HepG2 (cell line): ENCODE data around the gene LRRFIP2. TPM values are rescaled to one million over a fixed set of nuclear protein-coding genes. Genes with fewer than 3 reads are reported as not detected.
A peak's percentile ranks its signal among the peaks of the same experiment; 100 is the strongest.

Experiments
- ATAC-seq: fragments of 200-7000 bp; cut with Tn5 transposase; 3 replicates; pipeline ENCODE4 v1.9.1; 2020; ENCODE audit warnings: mild to moderate bottlenecking, moderate library complexity
- BruUV-seq: library from RNA; stranded (reverse); fragments of 400-500 nt; replicated peaks from 2 replicates; lab custom pipeline; 2021; lab: Mats Ljungman, UMichigan
- CTCF ChIA-PET: fragments of 300-600 bp; formaldehyde crosslinking; extraction: SDS; loops from one replicate; lab custom pipeline; 2021; ENCODE audit warnings: low total read pairs, inconsistent platforms, low intra/inter-chr PET ratio; lab: Yijun Ruan, JAX
- POLR2A ChIA-PET: fragments of 350-600 bp; sonication (Branson Sonifier 250); formaldehyde crosslinking; loops from one replicate; lab custom pipeline; 2020; ENCODE audit warnings: antibody characterized with exemption, inconsistent platforms; lab: Yijun Ruan, JAX
- DNase-seq: peaks from one replicate; pipeline ENCODE4 v3.0.0-alpha.2; 2015; ENCODE audit warnings: low spot score
- FAIRE-seq: peaks from 3 replicates; lab custom pipeline; 2011; peaks lifted over from hg19 to GRCh38; lab: Jason Lieb, UNC
- H2AFZ ChIP-seq: one replicate; pipeline ENCODE4 v1.6.1; 2011; ENCODE audit warnings: low read length, inconsistent platforms
- H3K27ac ChIP-seq: fragments of 300-600 bp; 3 replicates; pipeline ENCODE4 v1.8.0; 2011; ENCODE audit warnings: mixed run types, mild to moderate bottlenecking, mixed read lengths, low read length, inconsistent platforms; ENCODE audit not compliant: insufficient read depth; ENCODE audit errors: extremely low read length
- H3K27me3 ChIP-seq, 2 experiments: fragments of 200-600 bp in 1 of 2; 2 replicates in 1 of 2; 3 replicates in 1 of 2; pipeline versions ENCODE4 v1.6.0 to v1.8.0; 2011; ENCODE audit warnings: low read length in 2 of 2, mild to moderate bottlenecking in 2 of 2, moderate library complexity in 2 of 2, inconsistent platforms in 1 of 2; ENCODE audit not compliant: insufficient read depth in 2 of 2, control insufficient read depth in 1 of 2
- H3K36me3 ChIP-seq, 2 experiments: fragments of 200-600 bp in 1 of 2; replicated peaks in 1 of 2; 2 replicates in 1 of 2; 3 replicates in 1 of 2; pipeline versions ENCODE4 v1.5.1 to v1.8.0; 2011; ENCODE audit warnings: low read length in 2 of 2, inconsistent platforms in 1 of 2; ENCODE audit not compliant: insufficient read depth in 2 of 2, control insufficient read depth in 1 of 2
- H3K4me1 ChIP-seq: 2 replicates; pipeline ENCODE4 v1.5.1; 2012; ENCODE audit warnings: low read length, inconsistent platforms; ENCODE audit not compliant: insufficient read depth
- H3K4me2 ChIP-seq: 2 replicates; pipeline ENCODE4 v1.6.0; 2011; ENCODE audit warnings: low read depth, low read length, inconsistent platforms
- H3K4me3 ChIP-seq, 3 experiments: fragments of 200-600 bp in 1 of 3; sonication (generic), shearing (Covaris generic) in 1 of 3; replicated peaks in 1 of 3; 2 replicates each; pipeline ENCODE4 v1.5.1; 2011 to 2016; ENCODE audit warnings: low read length in 3 of 3, inconsistent platforms in 2 of 3, low read depth in 2 of 3, mild to moderate bottlenecking in 2 of 3, control low read depth in 1 of 3, mixed read lengths in 1 of 3; ENCODE audit not compliant: insufficient read depth in 1 of 3
- H3K79me2 ChIP-seq: one replicate; pipeline ENCODE4 v1.6.1; 2011; ENCODE audit warnings: low read length, inconsistent platforms; ENCODE audit not compliant: insufficient read depth
- H3K9ac ChIP-seq: 2 replicates; pipeline ENCODE4 v1.6.0; 2011; ENCODE audit warnings: mild to moderate bottlenecking, low read depth, low read length, inconsistent platforms; ENCODE audit not compliant: insufficient read depth
- H3K9me3 ChIP-seq: 2 replicates; pipeline ENCODE4 v1.5.1; 2012; ENCODE audit warnings: mild to moderate bottlenecking, low read length
- H4K20me1 ChIP-seq: 2 replicates; pipeline ENCODE4 v1.6.0; 2011; ENCODE audit warnings: inconsistent platforms, mild to moderate bottlenecking, low read length, moderate library complexity; ENCODE audit not compliant: insufficient read depth
- CENPX ChIP-seq: sonication (generic); formaldehyde crosslinking; IDR thresholded peaks from 2 replicates; pipeline ENCODE4 v1.9.0; 2021; ENCODE audit warnings: mild to moderate bottlenecking, missing genetic modification reagents, moderate library complexity
- EHMT2 ChIP-seq: fragments of 200-600 bp; sonication (generic); IDR thresholded peaks from 2 replicates; pipeline ENCODE4 v1.7.0; 2017; ENCODE audit warnings: antibody characterized with exemption, low read depth, low read length, borderline replicate concordance
- IRF2 ChIP-seq: IDR thresholded peaks from 2 replicates; pipeline ENCODE4 v1.6.1; 2018; ENCODE audit warnings: missing genetic modification reagents, missing compliant biosample characterization
- KDM5A ChIP-seq: fragments of 200-600 bp; sonication (generic); IDR thresholded peaks from 2 replicates; pipeline ENCODE4 v1.7.0; 2018; ENCODE audit warnings: antibody characterized with exemption, mild to moderate bottlenecking, low read length, borderline replicate concordance
- KLF16 ChIP-seq, 2 experiments: sonication (generic) in 1 of 2; formaldehyde crosslinking in 1 of 2; IDR thresholded peaks; 2 replicates each; pipeline versions ENCODE4 v1.6.1 to v1.8.0; 2016 to 2023; ENCODE audit warnings: missing genetic modification reagents in 2 of 2, missing compliant biosample characterization in 1 of 2
- LCORL ChIP-seq, 2 experiments: fragments of 450-650 bp in 1 of 2; sonication (generic) in 1 of 2; formaldehyde crosslinking in 1 of 2; IDR thresholded peaks; 2 replicates each; pipeline versions ENCODE4 v1.5.0 to v1.6.1; 2017 to 2020; ENCODE audit warnings: antibody characterized with exemption in 1 of 2, missing genetic modification reagents in 1 of 2
- MED1 ChIP-seq: sonication (generic); formaldehyde crosslinking; IDR thresholded peaks from 2 replicates; pipeline ENCODE4 v1.4.0; 2020; ENCODE audit warnings: missing genetic modification reagents
- MIXL1 ChIP-seq: IDR thresholded peaks from 2 replicates; pipeline ENCODE4 v1.6.1; 2016
- MXD4 ChIP-seq: IDR thresholded peaks from 2 replicates; pipeline ENCODE4 v1.6.1; 2016; ENCODE audit warnings: mild to moderate bottlenecking, missing biosample characterization, missing genetic modification reagents
- MXI1 ChIP-seq: IDR thresholded peaks from 3 replicates; pipeline ENCODE4 v1.6.1; 2012; ENCODE audit warnings: low read depth, low read length, inconsistent platforms, borderline replicate concordance
- NONO ChIP-seq, 2 experiments: fragments of 450-650 bp in 1 of 2; sonication (generic) in 1 of 2; formaldehyde crosslinking in 1 of 2; IDR thresholded peaks in 1 of 2; conservative IDR thresholded peaks in 1 of 2; 2 replicates each; pipeline versions ENCODE4 v1.6.1 to v1.8.0; 2017 to 2022; ENCODE audit warnings: mild to moderate bottlenecking in 1 of 2, missing genetic modification reagents in 1 of 2, moderate library complexity in 1 of 2
- SAP130 ChIP-seq: IDR thresholded peaks from 2 replicates; pipeline ENCODE4 v1.6.1; 2016; ENCODE audit warnings: low read depth
- SMC3 ChIP-seq: IDR thresholded peaks from 2 replicates; pipeline ENCODE4 v1.6.1; 2011; ENCODE audit warnings: low read length, improper control_type of control experiment
- SOX5 ChIP-seq: IDR thresholded peaks from 2 replicates; pipeline ENCODE4 v1.6.1; 2016; ENCODE audit warnings: borderline replicate concordance
- SOX6 ChIP-seq, 2 experiments: fragments of 450-650 bp in 1 of 2; sonication (generic) in 1 of 2; formaldehyde crosslinking in 1 of 2; IDR thresholded peaks; 2 replicates each; pipeline versions ENCODE4 v1.4.0 to v1.6.1; 2017 to 2020; ENCODE audit warnings: antibody characterized with exemption in 1 of 2, mild to moderate bottlenecking in 1 of 2, missing genetic modification reagents in 1 of 2
- TEAD3 ChIP-seq: optimal IDR thresholded peaks from 2 replicates; pipeline ENCODE3; 2016; ENCODE audit warnings: borderline replicate concordance
- ZNF460 ChIP-seq: sonication (generic); formaldehyde crosslinking; IDR thresholded peaks from 2 replicates; pipeline ENCODE4 v1.5.1; 2020; ENCODE audit warnings: missing genetic modification reagents, mild to moderate bottlenecking, borderline replicate concordance
- ZNF589 ChIP-seq: sonication (generic); formaldehyde crosslinking; conservative IDR thresholded peaks from 2 replicates; pipeline ENCODE4 v1.8.0; 2022; ENCODE audit warnings: mild to moderate bottlenecking, moderate library complexity, missing genetic modification reagents
- ZNF792 ChIP-seq: IDR thresholded peaks from 2 replicates; pipeline ENCODE4 v1.6.1; 2016
- ZSCAN9 ChIP-seq: IDR thresholded peaks from 2 replicates; pipeline ENCODE4 v1.6.1; 2016; ENCODE audit warnings: borderline replicate concordance
- WGBS: methylation state at CpG from one replicate; pipeline ENCODE4 v1.1.6; 2017; ENCODE audit warnings: low lambda C conversion rate; 5-methylcytosine and 5-hydroxymethylcytosine counted together
- in situ Hi-C: cut with HindIII; loops from 2 replicates; pipeline ENCODE4 v1.10.0; 2017; ENCODE audit warnings: low pct_unique_long_range_greater_than_20kb; ENCODE audit not compliant: extremely low pct_ligation_motif_present
- intact Hi-C: fragments of 100-400 bp; cut with micrococcal nuclease; formaldehyde crosslinking; loops from one replicate; pipeline ENCODE4 v1.10.0; 2022; ENCODE audit not compliant: unreplicated experiment
- polyA plus RNA-seq, 8 experiments: library from polyadenylated mRNA; depleted of rRNA in 3 of 8; stranded (reverse) in 7 of 8; unstranded in 1 of 8; fragments of >200 nt; fragmentation: Illumina TruSeq in 4 of 8; extraction: Trizol in 4 of 8; gene quantifications; 2 replicates each; pipeline versions ENCODE4 v1.2.1 to v1.2.3, GENCODE V29; 2011 to 2016; ENCODE audit warnings: low read depth in 4 of 8, missing spikeins in 1 of 8, mixed read lengths in 1 of 8; ENCODE audit not compliant: insufficient read depth in 1 of 8
- total RNA-seq, 5 experiments: library from RNA; depleted of rRNA; stranded (reverse); fragments of >200 nt; fragmentation: Illumina TruSeq; extraction: Trizol; gene quantifications; 2 replicates each; pipeline ENCODE4 v1.2.3, GENCODE V29; 2016; ENCODE audit warnings: low read depth in 1 of 5
- TF ChIP-seq, protein P1 (sequence below): IDR thresholded peaks from 2 replicates; pipeline ENCODE4 v1.6.1; 2012; ENCODE audit warnings: low read depth, low read length, improper control_type of control experiment
- TF ChIP-seq, protein P2 (sequence below): sonication (generic); formaldehyde crosslinking; conservative IDR thresholded peaks from 2 replicates; pipeline ENCODE4 v1.8.0; 2022; ENCODE audit warnings: mild to moderate bottlenecking, moderate library complexity, missing genetic modification reagents

LRRFIP2 gene
- total and polyA plus RNA-seq, 2 of the 13 experiments (the other 11 are each of a cell fraction or from before 2014, with no cell fraction given) = 13.5 to 32.2 TPM

DNA sequence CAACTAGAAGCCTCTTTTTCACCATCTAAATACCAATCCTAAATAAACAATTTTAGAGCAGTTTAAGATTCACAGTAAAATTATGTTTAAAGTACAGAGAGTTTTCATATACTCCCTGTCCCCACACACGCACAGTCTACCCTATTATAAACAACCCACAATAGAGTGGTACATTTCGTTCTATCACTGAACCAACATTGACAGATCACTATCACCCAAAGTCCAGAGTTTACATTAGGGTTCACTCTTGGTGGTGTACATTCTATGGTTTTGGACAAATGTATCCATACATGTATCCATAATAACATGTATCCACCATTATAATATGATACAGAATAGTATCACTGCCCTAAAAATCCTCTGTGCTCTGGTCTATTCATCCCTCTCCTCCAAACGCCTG lies 92.1 kb downstream of the LRRFIP2 start:
- BruUV-seq = no TSS peak
- in situ Hi-C loops (no loop called here), intact Hi-C loops (no loop called here)
- H3K27ac ChIP-seq = peak overlapping the region; percentile 53
- H3K9ac ChIP-seq = no peak overlapping the region
- H3K9me3 ChIP-seq = no peaks in the 10 kb centered on the region
- H4K20me1 ChIP-seq = no peaks in the 10 kb centered on the region
- no peaks in the 10 kb centered on the region for H3K27me3 ChIP-seq
- 15% methylated on average over 3 of the region's 3 CpGs for WGBS
- no peak overlapping the region; a peak in 1 of 6 replicates for H3K4me3 ChIP-seq
- H2AFZ ChIP-seq = no peak overlapping the region
- no peak overlapping the region for H3K4me2 ChIP-seq
- ChIA-PET POLR2A (no interaction called here), CTCF (no interaction called here)
- no peaks in the 10 kb centered on the region for H3K79me2 ChIP-seq
- peaks cover 0 to 17% of the 10 kb centered on the region in 2 experiments; a peak in 2 of 5 replicates for H3K36me3 ChIP-seq
- DNase-seq (peak; percentile 65), ATAC-seq (peak; percentile 100), FAIRE-seq (no peak)
- H3K4me1 ChIP-seq = peaks cover 19% of the 10 kb centered on the region
- TF ChIP-seq SOX6 (IDR thresholded peaks at IDR 0.05) (no peak), SOX6 (CRISPR knock-in tag; IDR thresholded peaks at IDR 0.05) (peak; percentile 72; the same call in 1 of the 2 replicates), ZSCAN9 (no peak), SOX5 (CRISPR knock-in tag) (peak; percentile 81; the same call in 1 of the 2 replicates), KDM5A (no peak), MIXL1 (CRISPR knock-in tag) (0 out of 2 replicates have a peak, but pooled peaks have one; percentile 36), LCORL (IDR thresholded peaks at IDR 0.05) (no peak), LCORL (CRISPR knock-in tag; IDR thresholded peaks at IDR 0.05) (peak; percentile 62; the same call in 1 of the 2 replicates), ZNF589 (CRISPR knock-in tag) (no peak), MXD4 (CRISPR knock-in tag) (no peak), MXI1 (peak; percentile 14; the same call in 1 of the 3 replicates), KLF16 (CRISPR knock-in tag; IDR thresholded peaks at IDR 0.05) (no peak), SAP130 (peak; percentile 49; the same call in 1 of the 2 replicates), CENPX (CRISPR knock-in tag) (no peak), ZNF792 (CRISPR knock-in tag) (peak; percentile 64; the same call in 1 of the 2 replicates), IRF2 (no peak), TEAD3 (peak; percentile 9), NONO (IDR thresholded peaks at IDR 0.05) (no peak), NONO (CRISPR knock-in tag; conservative IDR thresholded peaks at IDR 0.05) (no peak), MED1 (CRISPR knock-in tag) (0 out of 2 replicates have a peak, but pooled peaks have one; percentile 13), ZNF460 (CRISPR knock-in tag) (no peak), SMC3 (no peak), EHMT2 (0 out of 2 replicates have a peak, but pooled peaks have one; percentile 47)
- TF ChIP-seq, protein P1, sequence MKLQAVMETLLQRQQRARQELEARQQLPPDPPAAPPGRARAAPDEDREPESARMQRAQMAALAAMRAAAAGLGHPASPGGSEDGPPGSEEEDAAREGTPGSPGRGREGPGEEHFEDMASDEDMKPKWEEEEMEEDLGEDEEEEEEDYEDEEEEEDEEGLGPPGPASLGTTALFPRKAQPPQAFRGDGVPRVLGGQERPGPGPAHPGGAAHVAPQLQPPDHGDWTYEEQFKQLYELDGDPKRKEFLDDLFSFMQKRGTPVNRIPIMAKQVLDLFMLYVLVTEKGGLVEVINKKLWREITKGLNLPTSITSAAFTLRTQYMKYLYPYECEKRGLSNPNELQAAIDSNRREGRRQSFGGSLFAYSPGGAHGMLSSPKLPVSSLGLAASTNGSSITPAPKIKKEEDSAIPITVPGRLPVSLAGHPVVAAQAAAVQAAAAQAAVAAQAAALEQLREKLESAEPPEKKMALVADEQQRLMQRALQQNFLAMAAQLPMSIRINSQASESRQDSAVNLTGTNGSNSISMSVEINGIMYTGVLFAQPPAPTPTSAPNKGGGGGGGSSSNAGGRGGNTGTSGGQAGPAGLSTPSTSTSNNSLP = peak; percentile 12; the same call in 1 of the 2 replicates
- TF ChIP-seq, protein P2, sequence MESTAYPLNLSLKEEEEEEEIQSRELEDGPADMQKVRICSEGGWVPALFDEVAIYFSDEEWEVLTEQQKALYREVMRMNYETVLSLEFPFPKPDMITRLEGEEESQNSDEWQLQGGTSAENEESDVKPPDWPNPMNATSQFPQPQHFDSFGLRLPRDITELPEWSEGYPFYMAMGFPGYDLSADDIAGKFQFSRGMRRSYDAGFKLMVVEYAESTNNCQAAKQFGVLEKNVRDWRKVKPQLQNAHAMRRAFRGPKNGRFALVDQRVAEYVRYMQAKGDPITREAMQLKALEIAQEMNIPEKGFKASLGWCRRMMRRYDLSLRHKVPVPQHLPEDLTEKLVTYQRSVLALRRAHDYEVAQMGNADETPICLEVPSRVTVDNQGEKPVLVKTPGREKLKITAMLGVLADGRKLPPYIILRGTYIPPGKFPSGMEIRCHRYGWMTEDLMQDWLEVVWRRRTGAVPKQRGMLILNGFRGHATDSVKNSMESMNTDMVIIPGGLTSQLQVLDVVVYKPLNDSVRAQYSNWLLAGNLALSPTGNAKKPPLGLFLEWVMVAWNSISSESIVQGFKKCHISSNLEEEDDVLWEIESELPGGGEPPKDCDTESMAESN (CRISPR knock-in tag) = no peak
